ENCODE measurements around the gene KRTAP10-2. TPM values are rescaled to one million over a fixed set of nuclear protein-coding genes. Genes with fewer than 3 reads are reported as not detected.

The KRTAP10-2 gene
- total and polyA plus RNA-seq, 2 experiments from 2014 or later: 0.24 TPM; not detected in 1

DNA sequence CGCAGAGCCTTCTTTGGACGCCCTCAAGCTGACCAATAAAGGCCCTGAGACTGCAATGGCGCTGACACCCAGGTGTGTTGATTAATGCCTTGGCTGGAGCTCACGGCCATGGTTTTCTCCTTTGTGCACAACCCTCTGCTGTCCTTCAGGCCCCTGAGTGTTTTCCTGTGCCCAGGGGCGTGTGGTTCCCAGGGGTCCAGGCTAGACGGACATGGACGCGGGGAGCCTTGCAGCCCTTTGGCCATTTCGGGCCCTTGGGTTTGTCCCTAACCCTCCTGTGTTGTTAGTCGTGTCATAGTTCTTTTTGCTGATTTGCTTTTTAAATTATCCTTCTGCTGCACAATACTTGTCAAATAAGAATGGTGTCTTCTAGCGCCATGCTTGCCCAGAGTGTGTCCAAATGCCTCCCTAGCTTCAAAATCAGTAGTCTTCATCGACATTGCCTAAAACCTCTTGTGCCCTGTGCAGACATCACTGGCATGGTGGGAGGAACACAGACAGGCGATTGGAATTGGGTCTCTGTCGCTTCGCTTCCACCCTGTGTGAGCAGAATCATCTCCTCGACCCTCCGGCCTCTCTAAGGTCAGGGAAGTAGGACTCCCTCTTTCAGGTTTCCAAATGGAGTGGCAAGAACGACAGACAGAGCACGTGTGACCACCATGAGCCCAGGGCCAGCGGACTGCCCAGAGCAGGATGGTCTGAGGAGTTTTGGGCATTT lies 24.2 kb upstream of the KRTAP10-2 start:
- DNase-seq (ENCODE audit: low spot score) (no peak), ATAC-seq (no peak)
- peaks cover 7% of the 10 kb centered on the region for H3K36me3 Mint-ChIP-seq (ENCODE audit: low read depth)
- H3K27ac Mint-ChIP-seq: no peak overlapping the region
- Histone ChIP-seq H3K4me3 (no peak overlapping the region), H3K4me1 (ENCODE audit: insufficient read depth) (no peaks in the 10 kb centered on the region), H3K4me2 (no peak overlapping the region), H3K27me3 (ENCODE audit: insufficient read depth) (no peaks in the 10 kb centered on the region), H3K9me2 (ENCODE audit: insufficient read depth) (no peaks in the 10 kb centered on the region), H3K27ac (ENCODE audit: low read depth) (no peak overlapping the region), H2AFZ (no peak overlapping the region), H3F3A (replicated peaks; ENCODE audit: low read depth) (no peaks in the 10 kb centered on the region), H3K79me2 (replicated peaks; ENCODE audit: insufficient read depth) (no peaks in the 10 kb centered on the region), H3K36me3 (ENCODE audit: insufficient read depth) (no peaks in the 10 kb centered on the region), H4K20me1 (replicated peaks; ENCODE audit: insufficient read depth) (no peaks in the 10 kb centered on the region)
- H3K27me3 Mint-ChIP-seq (ENCODE audit: insufficient read depth, low read depth, poor library complexity): peaks cover 10% of the 10 kb centered on the region
- no peak overlapping the region for H3K4me3 Mint-ChIP-seq
- H3K9me3 Mint-ChIP-seq: peaks cover 41% of the 10 kb centered on the region
- TF ChIP-seq EZH2phosphoT487 (IDR thresholded peaks at IDR 0.05; ENCODE audit: unreplicated experiment) (no peak), JUNB (IDR thresholded peaks at IDR 0.05; ENCODE audit: unreplicated experiment) (no peak), CREB1 (CRISPR knock-in tag; IDR thresholded peaks at IDR 0.05; ENCODE audit: low read depth) (no peak), ZNF331 (CRISPR knock-in tag; IDR thresholded peaks at IDR 0.05; ENCODE audit: low read depth) (no peak), STAT1 (IDR thresholded peaks at IDR 0.05; ENCODE audit: unreplicated experiment) (no peak), EZH2 (IDR thresholded peaks at IDR 0.05; ENCODE audit: low read depth, unreplicated experiment) (no peak), NANOG (IDR thresholded peaks at IDR 0.05; ENCODE audit: borderline replicate concordance) (no peak), POLR2AphosphoS5 (IDR thresholded peaks at IDR 0.05; ENCODE audit: low read depth) (no peak), ZNF114 (CRISPR knock-in tag; IDR thresholded peaks at IDR 0.05) (no peak)
- TF ChIP-seq, protein P1, sequence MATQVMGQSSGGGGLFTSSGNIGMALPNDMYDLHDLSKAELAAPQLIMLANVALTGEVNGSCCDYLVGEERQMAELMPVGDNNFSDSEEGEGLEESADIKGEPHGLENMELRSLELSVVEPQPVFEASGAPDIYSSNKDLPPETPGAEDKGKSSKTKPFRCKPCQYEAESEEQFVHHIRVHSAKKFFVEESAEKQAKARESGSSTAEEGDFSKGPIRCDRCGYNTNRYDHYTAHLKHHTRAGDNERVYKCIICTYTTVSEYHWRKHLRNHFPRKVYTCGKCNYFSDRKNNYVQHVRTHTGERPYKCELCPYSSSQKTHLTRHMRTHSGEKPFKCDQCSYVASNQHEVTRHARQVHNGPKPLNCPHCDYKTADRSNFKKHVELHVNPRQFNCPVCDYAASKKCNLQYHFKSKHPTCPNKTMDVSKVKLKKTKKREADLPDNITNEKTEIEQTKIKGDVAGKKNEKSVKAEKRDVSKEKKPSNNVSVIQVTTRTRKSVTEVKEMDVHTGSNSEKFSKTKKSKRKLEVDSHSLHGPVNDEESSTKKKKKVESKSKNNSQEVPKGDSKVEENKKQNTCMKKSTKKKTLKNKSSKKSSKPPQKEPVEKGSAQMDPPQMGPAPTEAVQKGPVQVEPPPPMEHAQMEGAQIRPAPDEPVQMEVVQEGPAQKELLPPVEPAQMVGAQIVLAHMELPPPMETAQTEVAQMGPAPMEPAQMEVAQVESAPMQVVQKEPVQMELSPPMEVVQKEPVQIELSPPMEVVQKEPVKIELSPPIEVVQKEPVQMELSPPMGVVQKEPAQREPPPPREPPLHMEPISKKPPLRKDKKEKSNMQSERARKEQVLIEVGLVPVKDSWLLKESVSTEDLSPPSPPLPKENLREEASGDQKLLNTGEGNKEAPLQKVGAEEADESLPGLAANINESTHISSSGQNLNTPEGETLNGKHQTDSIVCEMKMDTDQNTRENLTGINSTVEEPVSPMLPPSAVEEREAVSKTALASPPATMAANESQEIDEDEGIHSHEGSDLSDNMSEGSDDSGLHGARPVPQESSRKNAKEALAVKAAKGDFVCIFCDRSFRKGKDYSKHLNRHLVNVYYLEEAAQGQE (IDR thresholded peaks at IDR 0.05; ENCODE audit: unreplicated experiment): no peak
- TF ChIP-seq, protein P2, sequence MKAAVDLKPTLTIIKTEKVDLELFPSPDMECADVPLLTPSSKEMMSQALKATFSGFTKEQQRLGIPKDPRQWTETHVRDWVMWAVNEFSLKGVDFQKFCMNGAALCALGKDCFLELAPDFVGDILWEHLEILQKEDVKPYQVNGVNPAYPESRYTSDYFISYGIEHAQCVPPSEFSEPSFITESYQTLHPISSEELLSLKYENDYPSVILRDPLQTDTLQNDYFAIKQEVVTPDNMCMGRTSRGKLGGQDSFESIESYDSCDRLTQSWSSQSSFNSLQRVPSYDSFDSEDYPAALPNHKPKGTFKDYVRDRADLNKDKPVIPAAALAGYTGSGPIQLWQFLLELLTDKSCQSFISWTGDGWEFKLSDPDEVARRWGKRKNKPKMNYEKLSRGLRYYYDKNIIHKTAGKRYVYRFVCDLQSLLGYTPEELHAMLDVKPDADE (IDR thresholded peaks at IDR 0.05): no peak
- TF ChIP-seq, protein P3, sequence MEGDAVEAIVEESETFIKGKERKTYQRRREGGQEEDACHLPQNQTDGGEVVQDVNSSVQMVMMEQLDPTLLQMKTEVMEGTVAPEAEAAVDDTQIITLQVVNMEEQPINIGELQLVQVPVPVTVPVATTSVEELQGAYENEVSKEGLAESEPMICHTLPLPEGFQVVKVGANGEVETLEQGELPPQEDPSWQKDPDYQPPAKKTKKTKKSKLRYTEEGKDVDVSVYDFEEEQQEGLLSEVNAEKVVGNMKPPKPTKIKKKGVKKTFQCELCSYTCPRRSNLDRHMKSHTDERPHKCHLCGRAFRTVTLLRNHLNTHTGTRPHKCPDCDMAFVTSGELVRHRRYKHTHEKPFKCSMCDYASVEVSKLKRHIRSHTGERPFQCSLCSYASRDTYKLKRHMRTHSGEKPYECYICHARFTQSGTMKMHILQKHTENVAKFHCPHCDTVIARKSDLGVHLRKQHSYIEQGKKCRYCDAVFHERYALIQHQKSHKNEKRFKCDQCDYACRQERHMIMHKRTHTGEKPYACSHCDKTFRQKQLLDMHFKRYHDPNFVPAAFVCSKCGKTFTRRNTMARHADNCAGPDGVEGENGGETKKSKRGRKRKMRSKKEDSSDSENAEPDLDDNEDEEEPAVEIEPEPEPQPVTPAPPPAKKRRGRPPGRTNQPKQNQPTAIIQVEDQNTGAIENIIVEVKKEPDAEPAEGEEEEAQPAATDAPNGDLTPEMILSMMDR (conservative IDR thresholded peaks at IDR 0.05; ENCODE audit: low read depth in 2 of 2): no peak
- TF ChIP-seq, protein P4, sequence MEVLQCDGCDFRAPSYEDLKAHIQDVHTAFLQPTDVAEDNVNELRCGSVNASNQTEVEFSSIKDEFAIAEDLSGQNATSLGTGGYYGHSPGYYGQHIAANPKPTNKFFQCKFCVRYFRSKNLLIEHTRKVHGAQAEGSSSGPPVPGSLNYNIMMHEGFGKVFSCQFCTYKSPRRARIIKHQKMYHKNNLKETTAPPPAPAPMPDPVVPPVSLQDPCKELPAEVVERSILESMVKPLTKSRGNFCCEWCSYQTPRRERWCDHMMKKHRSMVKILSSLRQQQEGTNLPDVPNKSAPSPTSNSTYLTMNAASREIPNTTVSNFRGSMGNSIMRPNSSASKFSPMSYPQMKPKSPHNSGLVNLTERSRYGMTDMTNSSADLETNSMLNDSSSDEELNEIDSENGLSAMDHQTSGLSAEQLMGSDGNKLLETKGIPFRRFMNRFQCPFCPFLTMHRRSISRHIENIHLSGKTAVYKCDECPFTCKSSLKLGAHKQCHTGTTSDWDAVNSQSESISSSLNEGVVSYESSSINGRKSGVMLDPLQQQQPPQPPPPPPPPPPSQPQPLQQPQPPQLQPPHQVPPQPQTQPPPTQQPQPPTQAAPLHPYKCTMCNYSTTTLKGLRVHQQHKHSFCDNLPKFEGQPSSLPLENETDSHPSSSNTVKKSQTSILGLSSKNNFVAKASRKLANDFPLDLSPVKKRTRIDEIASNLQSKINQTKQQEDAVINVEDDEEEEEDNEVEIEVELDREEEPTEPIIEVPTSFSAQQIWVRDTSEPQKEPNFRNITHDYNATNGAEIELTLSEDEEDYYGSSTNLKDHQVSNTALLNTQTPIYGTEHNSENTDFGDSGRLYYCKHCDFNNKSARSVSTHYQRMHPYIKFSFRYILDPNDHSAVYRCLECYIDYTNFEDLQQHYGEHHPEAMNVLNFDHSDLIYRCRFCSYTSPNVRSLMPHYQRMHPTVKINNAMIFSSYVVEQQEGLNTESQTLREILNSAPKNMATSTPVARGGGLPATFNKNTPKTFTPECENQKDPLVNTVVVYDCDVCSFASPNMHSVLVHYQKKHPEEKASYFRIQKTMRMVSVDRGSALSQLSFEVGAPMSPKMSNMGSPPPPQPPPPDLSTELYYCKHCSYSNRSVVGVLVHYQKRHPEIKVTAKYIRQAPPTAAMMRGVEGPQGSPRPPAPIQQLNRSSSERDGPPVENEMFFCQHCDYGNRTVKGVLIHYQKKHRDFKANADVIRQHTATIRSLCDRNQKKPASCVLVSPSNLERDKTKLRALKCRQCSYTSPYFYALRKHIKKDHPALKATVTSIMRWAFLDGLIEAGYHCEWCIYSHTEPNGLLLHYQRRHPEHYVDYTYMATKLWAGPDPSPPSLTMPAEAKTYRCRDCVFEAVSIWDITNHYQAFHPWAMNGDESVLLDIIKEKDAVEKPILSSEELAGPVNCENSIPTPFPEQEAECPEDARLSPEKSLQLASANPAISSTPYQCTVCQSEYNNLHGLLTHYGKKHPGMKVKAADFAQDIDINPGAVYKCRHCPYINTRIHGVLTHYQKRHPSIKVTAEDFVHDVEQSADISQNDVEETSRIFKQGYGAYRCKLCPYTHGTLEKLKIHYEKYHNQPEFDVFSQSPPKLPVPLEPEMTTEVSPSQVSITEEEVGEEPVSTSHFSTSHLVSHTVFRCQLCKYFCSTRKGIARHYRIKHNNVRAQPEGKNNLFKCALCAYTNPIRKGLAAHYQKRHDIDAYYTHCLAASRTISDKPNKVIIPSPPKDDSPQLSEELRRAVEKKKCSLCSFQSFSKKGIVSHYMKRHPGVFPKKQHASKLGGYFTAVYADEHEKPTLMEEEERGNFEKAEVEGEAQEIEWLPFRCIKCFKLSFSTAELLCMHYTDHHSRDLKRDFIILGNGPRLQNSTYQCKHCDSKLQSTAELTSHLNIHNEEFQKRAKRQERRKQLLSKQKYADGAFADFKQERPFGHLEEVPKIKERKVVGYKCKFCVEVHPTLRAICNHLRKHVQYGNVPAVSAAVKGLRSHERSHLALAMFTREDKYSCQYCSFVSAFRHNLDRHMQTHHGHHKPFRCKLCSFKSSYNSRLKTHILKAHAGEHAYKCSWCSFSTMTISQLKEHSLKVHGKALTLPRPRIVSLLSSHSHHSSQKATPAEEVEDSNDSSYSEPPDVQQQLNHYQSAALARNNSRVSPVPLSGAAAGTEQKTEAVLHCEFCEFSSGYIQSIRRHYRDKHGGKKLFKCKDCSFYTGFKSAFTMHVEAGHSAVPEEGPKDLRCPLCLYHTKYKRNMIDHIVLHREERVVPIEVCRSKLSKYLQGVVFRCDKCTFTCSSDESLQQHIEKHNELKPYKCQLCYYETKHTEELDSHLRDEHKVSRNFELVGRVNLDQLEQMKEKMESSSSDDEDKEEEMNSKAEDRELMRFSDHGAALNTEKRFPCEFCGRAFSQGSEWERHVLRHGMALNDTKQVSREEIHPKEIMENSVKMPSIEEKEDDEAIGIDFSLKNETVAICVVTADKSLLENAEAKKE (CRISPR knock-in tag; IDR thresholded peaks at IDR 0.05): no peak
- peaks cover 7% of the 10 kb centered on the region for H3K4me1 Mint-ChIP-seq

Data from GM23338 (cell line).